ENCODE results near the gene HABP4.
A peak's percentile ranks its signal among the peaks of the same experiment; 100 is the strongest.

HABP4 gene

DNA sequence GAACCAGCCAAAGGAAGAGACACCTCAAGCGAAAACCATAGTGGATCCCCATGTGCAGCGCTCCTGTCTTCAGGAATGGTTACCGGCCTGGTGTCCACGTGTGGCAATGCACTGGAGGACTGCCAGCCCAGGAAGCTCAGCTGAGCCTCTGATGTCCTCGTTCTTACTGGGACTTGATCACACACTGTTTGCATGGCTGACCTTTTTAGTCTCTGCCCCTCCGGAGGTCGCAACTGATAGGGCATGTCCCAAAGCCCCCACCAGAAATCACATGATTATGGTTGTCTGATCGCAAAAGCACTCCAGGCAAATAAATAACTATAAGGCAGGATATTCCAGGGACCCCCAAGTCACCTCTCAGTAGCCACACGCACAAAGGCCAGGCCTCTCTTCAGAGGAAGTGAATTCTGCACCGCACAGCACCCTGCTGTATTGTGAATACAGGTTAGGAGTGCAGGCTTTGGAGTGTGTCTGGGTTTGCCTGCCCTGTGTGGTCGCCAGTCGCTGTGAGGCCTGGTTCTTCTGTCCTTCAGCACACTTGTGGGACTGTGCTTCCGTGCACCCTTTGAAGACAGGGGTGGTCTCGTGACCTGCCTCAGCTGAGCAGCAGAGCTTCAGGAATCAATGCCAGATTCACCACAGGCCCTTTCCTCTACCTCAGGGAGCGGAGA is 13.4 kb upstream of the HABP4 start:
- DNase-seq, result no peak

DNA sequence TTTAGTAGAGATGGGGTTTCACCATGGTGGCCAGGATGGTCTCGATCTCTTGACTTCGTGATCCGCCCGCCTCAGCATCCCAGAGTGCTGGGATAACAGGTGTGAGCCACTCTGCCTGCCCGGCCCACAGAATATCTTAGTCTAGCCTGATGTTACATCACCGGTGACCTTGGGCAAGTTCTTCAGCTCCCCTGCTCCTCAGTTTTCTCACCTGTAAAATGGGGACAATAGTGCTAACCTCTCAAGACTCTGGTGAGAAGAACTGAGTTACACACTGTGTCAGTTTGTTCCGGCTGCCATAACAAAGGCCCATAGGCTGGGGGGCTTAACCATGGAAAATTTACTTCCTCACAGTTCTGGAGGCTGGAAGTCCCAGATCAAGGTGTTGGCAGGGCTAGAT is 12.5 kb upstream of the HABP4 start:
- DNase-seq, result no peak

DNA sequence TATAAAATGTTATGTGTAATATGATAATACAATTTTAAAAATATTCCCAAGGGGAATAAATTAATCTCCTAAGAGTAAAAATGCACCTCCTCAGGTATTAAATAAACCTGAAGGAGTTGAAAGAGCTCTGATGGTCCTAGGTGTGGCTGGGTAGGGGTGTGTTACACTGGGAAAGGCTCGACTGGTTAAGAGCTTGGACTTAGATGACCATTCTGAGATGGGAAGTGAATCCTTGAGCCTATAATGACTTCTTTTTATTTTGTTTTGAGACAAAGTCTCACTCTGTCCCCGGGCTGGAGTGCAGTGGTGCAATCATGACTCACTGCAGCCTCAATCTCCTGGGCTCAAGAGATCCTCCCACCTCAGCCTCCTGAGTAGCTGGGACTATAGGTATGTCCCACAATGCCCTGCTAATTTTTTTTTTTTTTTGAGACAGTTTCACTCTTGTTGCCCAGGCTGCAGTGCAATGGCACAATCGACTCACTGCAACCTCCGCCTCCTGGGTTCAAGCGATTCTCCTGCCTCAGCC is 9.2 kb upstream of the HABP4 start:
- DNase-seq, result no peak

DNA sequence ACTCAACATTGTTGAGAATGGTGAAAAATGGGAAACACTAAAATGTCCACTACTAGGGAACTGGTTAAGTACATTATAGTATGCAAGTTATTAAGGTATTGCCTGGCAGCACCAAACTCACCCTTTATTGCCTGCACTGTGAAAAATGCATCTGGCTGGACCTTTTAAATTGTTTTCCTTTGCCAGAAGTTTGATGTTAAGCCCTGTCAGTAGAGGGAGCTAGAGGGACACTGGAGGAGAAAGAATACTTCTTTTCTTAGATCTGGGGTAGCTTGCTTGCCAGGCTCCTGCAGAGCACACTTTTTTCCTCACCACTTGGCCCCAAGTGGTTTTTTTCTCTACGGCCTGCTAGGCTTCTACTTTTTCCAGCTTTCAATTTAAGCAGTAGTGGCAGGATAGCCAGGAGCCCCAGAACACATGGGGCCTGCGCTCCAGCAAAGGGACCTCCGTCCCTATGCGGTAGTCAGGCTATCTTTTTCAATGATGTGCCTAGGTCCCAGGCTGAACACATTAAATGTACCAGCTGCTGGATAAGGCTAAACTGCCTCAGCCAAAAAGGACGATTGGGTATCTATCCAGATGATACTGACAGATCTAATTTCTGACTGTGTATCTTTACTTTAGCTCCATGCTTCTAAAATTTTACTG is 8.0 kb upstream of the HABP4 start:
- no peak for DNase-seq

DNA sequence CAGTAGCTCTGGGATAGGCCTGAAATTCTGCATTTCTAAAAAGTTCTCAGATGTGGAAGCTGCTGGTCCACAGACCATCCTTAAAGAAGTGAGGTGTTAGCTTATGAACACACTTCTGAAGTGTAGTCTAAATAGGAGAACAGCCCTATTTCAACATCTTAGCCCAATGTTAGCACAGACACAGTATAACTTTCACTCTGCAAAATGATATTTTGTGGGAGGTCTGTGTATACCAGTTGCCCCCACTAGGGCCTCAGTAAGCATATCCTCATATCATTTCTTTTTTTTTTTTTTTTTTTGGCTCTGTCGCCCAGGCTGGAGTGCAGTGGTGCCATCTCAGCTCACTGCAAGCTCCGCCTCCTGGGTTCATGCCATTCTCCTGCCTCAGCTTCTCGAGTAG is 7.5 kb upstream of the HABP4 start:
- no peak for DNase-seq

DNA sequence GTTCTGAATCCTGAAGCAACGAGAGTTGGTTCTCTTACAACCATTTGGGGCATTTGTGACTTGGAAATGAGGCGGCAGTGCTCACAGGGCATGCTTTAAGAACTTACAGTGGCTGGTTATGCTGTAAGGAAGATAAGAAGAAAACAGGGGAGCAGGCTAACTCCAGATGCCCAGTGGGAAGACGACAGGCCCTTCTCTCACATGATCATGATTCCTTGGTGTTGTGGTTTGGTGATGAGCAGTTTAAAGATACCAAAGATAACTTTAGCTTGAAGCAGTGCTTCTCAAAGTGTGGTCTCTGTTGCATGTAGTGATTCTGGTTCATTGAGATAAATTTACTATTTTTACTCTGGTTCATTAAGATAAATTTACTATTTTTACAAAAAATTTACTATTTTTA is 2.6 kb upstream of the HABP4 start:
- DNase-seq, result no peak

DNA sequence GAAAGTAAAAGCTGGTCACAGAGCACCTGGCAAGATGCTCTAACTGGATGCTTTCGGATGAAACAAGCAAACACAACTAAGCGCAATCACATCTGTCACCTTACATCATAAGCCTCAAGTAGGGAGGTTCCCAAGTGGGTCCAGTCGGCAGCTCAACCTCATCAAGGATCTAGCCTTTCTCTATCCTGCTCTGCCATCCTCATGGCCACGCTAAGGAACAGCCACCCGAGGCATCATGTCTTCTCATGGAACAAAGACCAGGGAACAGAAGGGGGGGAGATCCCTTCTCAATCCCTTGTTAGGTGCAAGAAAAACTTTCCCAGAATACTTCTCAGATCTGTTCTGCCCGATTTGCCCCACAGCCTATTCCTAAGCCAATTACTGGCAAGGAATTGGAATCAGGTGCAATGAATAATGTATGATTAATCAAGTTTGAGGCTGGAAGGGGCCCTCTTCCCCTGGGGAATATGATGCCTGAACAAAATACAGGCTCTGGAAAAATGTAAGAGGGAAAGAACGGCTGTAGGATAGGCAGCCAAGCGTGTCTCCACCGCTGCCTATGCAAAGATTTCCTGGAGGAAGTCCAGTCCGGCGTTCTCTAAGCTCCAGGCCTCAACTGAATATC is 1.3 kb upstream of the HABP4 start:
- peak; percentile 30 for DNase-seq

DNA sequence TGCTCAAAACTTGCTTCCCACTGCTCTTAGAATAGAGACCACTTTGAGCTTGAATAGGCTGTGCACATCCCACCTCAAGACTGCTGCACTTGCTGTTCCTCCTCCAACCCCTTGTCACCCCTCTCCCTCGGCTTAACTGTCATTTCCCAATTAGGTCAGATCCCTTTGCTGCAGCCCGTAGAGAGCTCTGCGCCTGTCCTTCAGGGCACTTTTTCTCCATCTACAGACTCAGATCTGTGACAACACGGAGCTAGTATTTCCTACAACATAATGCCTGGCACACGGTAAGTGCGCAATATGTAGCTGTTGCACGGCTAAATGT is 485 bp upstream of the HABP4 start:
- peak; percentile 59 for DNase-seq

DNA sequence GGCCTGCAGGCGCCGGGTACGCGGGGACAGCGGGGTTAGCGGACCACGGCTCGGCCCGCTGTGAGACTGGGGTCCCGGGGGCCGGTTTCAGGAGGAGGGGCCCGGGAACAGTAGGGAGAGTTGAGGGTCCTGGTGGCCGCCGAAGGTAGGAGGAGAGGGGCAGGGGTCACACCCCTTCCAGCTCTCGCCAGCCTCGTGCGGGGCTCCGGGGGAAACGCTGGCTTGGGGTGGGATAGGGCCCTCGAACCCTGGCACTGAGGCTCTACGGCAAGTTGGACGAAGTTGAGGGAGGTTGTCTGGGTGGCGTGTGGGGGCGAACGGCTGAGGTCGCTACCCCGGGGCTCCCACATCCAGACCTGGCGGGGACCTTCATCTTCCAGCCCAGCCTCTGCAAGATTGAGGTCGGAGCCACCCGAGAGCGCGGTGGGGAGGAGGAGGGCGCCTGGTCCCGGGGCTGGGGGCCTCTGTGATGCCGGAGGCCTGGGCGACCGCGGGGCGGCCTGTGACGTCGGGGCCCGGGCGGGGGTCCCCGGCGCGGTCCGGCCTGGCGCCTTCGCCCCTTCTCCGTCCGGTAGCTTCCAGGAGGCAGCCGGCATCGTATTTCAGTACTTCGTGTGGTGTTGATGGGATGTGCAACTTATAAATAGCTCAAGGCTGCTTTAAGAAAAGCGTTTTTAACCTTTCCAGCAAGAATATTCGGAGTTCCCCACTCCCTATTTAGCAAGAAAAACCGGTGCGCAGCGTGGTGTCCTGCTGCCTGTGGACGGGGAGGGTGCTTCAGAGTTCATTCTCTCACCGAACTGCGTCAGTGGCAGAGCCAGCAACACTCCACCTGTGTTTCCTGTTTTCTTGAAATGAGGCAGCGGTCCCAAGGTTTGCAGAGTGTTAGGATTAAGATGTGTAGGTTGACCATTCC is 902 bp downstream of the HABP4 start:
- DNase-seq, result no peak

DNA sequence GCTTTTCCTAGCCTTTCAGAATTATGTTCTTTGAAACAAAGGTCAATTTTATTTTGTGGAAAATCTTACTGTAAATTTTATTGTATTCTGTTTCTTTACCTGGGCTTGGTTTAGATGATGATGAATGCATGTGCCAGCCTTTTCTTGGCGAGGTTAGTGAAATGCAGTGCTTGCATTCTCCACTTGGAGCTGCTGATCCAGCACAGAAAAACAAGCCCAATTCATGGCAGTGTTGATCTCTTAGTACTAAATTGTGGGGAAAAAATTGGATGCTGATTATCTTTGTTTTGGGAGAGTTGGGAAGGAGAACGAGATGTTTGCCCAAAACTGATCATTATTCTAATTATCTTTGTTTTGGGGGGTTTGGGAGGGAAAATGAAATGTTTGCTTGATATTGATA is 3.7 kb downstream of the HABP4 start:
- DNase-seq, result no peak

DNA sequence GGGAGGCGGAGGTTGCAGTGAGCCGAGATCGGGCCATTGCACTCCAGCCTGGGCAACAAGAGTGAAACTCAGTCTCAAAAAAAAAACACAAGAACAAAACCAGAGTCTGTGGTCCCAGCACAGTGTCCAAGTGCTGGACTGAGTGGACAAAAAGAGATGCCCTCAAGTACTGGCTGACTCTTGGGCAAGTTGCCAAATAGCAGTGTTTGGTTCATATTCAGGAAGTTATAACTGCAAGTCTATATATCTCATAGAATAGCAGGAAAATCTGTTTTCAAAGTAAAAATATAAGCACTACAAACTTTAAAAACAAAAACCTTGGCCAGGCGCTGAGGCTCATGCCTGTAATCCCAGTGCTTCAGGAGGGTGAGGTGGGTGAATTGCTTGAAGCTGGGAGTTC is 7.3 kb downstream of the HABP4 start:
- no peak for DNase-seq

DNA sequence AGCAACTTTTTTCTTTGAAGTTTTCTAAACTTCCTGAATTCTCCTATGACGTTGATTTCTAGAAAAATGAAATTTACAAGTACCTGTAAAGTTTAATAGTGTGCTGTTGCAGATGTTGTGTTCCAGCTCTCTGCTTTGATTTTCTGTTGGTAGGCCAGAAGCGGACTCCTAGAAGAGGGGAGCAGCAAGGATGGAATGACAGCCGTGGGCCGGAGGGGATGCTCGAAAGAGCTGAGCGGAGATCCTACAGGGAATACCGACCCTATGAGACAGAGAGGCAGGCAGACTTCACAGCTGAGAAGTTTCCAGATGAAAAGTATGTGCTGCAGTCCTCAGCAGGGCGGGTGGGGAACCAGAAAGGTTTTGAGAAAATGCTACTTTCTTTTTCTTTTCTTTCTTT is 8.3 kb downstream of the HABP4 start:
- no peak for DNase-seq

DNA sequence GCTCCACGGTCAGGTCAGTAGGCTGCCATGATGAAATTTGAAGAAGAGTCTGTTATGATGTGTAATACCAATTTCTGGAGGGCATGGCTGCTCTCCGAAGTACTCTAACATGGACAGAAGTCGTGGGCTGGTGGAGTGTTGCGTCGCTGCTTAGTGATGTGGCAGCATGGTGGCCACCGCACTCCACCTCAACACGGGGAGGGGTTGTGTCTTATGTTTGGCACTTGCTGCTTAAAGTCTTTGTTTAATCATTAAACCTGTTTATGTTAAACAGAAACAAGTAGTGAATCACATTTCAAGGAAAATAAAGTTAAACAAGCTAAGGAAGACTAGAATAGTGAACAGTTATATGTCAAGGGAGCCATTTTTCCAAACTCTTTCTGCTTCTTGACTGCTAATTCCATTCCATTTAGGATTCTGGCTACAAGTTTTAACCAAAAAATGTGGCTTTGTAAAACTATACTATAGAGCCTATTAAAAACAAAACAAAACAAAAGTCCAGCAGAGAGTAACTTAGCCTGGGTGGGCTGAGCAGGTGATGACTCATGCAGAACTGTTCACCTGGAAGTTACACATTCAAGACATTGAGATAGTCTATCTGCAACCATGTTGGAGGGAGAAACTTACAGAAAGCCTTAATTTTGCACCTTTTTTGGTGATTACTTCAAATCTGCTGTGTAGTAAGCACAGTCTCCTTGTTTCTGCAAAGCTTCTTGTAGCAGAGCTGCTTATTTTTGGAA is 9.5 kb downstream of the HABP4 start:
- DNase-seq, result no peak

DNA sequence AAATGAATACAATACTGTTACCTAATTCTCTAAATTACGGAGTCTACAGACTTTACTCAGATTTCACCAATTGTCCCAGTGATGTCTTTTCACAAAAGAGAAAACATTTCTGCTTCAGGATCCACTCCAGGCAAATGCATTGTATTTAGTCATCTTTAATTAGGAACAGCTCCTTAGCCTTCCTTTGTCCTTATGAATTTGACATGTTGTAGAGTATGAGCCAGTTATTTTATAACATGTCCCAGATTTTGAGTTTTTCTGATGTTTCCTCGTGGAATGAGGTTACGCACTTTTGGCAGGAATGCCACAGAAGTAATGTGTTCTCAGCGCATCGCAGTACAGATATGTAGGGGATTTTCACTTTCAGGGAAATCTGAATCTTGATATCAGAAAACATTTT is 10.5 kb downstream of the HABP4 start:
- no peak for DNase-seq

DNA sequence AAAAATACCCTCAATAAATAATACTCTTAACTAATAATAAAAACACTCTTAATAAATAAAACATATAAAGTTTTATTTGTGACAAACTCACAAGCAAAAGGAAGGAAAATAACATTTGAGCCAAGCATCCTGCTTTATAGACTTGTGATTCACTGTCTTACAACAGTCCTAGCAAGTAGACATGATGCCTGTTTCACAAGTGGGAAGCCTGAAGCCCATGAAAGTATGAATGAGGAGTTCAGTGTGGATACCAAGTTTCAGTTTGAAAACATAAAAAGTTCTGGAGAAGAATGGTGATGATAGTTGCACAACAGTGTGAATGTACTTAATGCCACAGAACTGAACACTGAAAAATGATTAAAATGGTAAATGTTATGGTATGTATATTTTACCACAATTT is 10.9 kb downstream of the HABP4 start:
- no peak for DNase-seq

DNA sequence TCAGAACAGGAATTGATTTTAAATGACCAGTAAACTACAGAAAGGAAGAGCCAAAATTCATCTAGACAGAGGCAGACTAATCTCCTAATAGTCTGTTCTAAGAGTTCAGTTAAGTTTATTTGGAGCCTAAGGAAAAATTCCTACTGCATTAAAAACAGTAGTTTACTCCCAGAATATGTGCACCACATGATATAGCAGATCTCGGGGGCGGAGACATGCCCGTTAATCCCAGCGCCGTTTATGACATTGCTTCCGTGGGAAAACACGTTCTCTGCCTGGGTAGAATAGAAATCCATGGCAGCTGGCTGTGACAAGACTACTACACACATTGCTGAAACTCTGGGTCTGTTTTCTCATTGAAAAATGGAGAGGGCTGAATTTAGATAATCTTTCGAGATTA is 11.4 kb downstream of the HABP4 start:
- DNase-seq, result no peak

DNA sequence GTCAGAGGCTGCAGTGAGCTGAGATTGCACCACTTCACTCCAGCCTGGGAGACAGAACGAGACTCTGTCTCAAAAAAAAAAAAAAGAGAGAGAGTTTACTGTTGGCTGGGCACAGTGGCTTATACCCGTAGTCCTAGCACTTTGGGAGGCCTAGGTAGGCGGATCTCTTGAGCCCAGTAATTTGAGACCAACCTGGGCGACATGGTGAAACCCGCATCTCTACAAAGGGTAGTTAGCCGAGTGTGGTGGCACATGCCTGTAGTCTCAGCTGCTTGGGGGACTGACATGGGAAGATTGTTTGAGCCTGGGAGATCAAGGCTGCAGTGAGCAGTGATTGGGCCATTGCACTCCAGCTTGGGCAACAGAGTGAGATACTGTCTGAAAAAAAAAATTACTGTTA is 12.6 kb downstream of the HABP4 start:
- DNase-seq, result no peak

DNA sequence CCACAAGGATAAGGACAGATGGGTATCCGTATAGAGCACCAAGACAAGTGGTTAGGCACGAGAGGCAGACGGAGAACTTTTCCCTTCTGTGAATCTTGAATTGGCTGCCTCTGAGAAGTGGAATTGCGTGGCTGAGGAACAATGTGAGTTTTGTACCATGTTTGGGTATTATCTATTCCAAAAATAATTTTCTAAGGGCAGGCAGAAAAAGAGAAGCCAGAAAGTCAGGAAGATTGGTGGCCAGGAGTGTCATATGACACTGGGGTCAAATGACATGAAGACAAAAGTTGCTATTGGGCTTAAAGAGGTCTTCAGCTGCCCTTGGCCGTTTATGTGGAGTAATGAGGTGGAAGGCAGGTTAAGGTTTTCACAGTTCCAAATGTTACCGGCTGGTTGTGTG is 14.5 kb downstream of the HABP4 start:
- DNase-seq, result no peak

DNA sequence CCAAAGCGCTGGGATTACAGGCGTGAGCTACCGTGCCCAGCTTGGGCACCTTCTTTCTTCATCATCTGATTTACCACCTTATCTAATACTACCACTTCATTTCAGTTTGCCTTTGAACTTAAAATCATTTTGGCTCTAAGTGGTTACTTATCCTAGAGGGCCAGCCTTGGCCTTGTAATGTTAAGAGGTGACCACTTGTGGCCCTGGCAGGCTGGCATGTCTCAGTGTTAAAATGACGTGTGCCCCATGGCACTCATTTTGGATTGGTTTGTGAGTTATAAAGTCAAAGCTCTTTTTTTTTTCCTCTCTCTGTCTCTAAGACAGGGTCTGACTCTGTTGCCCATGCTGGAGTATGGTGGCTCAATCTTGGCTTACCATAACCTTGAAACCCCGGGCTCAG is 17.8 kb downstream of the HABP4 start:
- no peak for DNase-seq

DNA sequence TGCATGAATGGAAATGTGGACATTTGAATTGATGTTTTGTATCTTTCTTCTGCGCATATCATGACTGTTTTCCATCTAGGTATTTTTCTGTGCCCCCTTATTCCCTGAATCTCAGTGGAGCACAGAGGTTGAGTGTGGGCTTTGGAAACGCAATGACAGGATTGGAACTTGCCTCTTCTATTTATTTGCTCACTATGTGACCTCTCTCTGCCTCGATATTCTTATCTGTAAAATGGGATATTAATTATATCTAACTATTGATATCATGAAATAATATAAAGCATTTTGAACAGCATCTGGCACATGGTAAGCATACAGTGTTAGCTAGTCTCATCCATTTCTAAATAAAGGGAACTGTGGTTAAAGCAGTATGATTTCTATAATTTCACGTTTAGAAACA is 26.0 kb downstream of the HABP4 start:
- DNase-seq, result no peak

DNA sequence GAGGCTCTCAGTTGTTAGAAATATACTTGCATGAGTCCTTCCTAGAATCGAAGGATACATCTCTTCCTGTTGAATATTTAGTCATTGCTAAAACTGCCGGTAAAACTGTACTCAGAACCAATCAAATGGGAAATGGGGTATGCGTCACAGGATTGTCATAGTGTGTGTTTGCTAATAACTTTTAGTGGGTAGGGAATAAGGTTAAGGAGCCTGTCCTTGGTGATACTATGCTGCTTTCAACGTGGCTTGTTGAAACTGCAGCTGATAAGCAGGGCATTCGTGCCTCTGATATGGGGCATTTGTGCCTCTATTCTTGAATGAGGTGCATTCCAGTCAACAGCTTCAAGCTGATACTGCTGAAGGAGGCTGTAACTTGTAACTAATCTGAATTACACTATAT is 26.6 kb downstream of the HABP4 start:
- no peak for DNase-seq

DNA sequence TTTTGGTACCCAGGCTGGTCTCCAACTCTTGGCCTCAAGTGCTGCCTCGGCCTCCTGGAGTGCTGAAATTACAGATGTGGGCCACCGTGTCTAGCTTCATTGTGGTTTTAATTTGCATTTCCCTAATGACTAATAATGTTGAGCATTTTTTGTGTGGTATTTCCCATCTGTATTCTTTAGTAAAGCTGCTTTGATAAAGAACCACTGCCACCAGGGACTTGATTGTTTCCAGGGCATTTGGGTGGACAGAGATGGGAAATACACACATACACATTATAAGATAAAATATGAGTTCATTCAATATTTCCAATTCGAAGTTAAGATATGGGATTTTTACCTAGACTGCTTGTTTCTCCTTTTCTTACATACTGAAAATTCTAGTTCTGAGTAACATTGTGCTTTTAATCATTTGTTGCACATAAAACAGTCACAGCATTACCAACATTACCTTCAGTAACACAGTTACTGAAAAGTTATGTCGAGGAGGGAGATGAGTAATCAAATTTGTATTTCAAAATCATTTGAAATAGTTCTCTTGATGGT is 28.9 kb downstream of the HABP4 start:
- no peak for DNase-seq

DNA sequence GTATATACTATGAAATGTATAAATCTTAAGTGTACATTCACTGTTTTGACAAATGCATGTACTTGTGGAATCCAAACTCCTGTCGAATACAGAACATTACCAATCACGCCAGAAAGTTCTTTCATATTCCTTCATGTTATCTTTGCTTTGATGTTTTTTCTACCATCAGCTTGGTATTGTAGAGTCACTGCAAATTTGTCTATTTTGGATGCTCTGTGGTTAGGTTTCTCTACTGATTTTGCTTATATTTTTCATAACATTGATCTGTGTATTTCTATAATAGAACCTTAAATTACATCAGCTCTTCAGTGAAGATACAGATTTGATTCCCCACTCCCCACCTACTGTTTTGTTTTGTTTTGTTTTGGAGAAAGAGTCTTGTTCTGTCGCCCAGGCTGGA is 30.8 kb downstream of the HABP4 start:
- no peak for DNase-seq
